Endodermal cell (in vitro differentiated cells): ENCODE results near the gene ZMIZ1. TPM values are rescaled to one million over a fixed set of nuclear protein-coding genes. Genes with fewer than 3 reads are reported as not detected.

ENCODE experiments used
- DNase-seq: peaks from one replicate; pipeline ENCODE4 v3.0.0-alpha.2; 2017
- H3K27ac ChIP-seq: 2 replicates; pipeline ENCODE4 v1.5.1; 2013; ENCODE audit warnings: mild to moderate bottlenecking, low read depth, low read length, moderate library complexity
- H3K27me3 ChIP-seq: 2 replicates; pipeline ENCODE4 v1.6.1; 2013; ENCODE audit warnings: mild to moderate bottlenecking, low read length, moderate library complexity; ENCODE audit not compliant: insufficient read depth, control insufficient read depth, poor library complexity, severe bottlenecking
- H3K36me3 ChIP-seq: 2 replicates; pipeline ENCODE4 v1.7.0; 2013; ENCODE audit warnings: mild to moderate bottlenecking, low read length, moderate library complexity; ENCODE audit not compliant: control insufficient read depth, insufficient read depth
- H3K4me1 ChIP-seq: one replicate; pipeline ENCODE4 v1.7.0; 2013; ENCODE audit warnings: low read length; ENCODE audit not compliant: control insufficient read depth, insufficient read depth
- H3K4me3 ChIP-seq: 2 replicates; pipeline ENCODE4 v1.5.1; 2013; ENCODE audit warnings: mild to moderate bottlenecking, low read length, moderate library complexity
- H3K9ac ChIP-seq: 2 replicates; pipeline ENCODE4 v1.6.1; 2013; ENCODE audit warnings: mild to moderate bottlenecking, low read length, moderate library complexity; ENCODE audit not compliant: poor library complexity, severe bottlenecking; ENCODE audit errors: extremely low read depth
- H3K9me3 ChIP-seq: 2 replicates; pipeline ENCODE4 v1.6.1; 2013; ENCODE audit warnings: mild to moderate bottlenecking, low read length, moderate library complexity; ENCODE audit not compliant: control insufficient read depth
- H3K27ac Mint-ChIP-seq: 2 replicates; pipeline ENCODE4 v1.8.0; 2020; ENCODE audit warnings: mixed read lengths
- H3K27me3 Mint-ChIP-seq: 2 replicates; pipeline ENCODE4 v1.8.0; 2021; ENCODE audit warnings: mild to moderate bottlenecking, mixed read lengths; ENCODE audit not compliant: insufficient read depth
- H3K36me3 Mint-ChIP-seq: 2 replicates; pipeline ENCODE4 v1.8.0; 2020; ENCODE audit warnings: low read depth, mixed read lengths
- H3K4me1 Mint-ChIP-seq: 2 replicates; pipeline ENCODE4 v1.8.0; 2020; ENCODE audit warnings: mixed read lengths
- H3K4me3 Mint-ChIP-seq: 2 replicates; pipeline ENCODE4 v1.8.0; 2020; ENCODE audit warnings: mild to moderate bottlenecking, moderate library complexity, mixed read lengths
- H3K9me3 Mint-ChIP-seq: 2 replicates; pipeline ENCODE4 v1.8.0; 2020; ENCODE audit warnings: mild to moderate bottlenecking, mixed read lengths
- WGBS, 2 experiments: methylation state at CpG; one replicate each; pipeline versions ENCODE4 v1.1.5 to v1.1.7; 2013; ENCODE audit warnings: missing lambda C conversion rate in 2 of 2, mixed read lengths in 1 of 2; ENCODE audit not compliant: insufficient coverage in 1 of 2, insufficient read length in 1 of 2; 5-methylcytosine and 5-hydroxymethylcytosine counted together
- total RNA-seq, 2 donors: library from RNA; stranded (reverse); fragmentation: NEBNext Ultra II Directional in 1 of 2; extraction: Animal tissue kit (Norgen Biotek cat#: 25700) in 1 of 2; gene quantifications; 2 replicates in 1 of 2; 3 replicates in 1 of 2; pipeline ENCODE4 v1.2.1, GENCODE V29; 2021
- TF ChIP-seq, protein P1 (sequence below): fragments of 200-600 bp; sonication (generic); conservative IDR thresholded peaks from 2 replicates; pipeline ENCODE4 v1.5.0; 2021; ENCODE audit warnings: antibody characterized with exemption, mild to moderate bottlenecking

Gene ZMIZ1
- total RNA-seq, 2 donors from 2014 or later: 65.3 to 67.5 TPM

DNA sequence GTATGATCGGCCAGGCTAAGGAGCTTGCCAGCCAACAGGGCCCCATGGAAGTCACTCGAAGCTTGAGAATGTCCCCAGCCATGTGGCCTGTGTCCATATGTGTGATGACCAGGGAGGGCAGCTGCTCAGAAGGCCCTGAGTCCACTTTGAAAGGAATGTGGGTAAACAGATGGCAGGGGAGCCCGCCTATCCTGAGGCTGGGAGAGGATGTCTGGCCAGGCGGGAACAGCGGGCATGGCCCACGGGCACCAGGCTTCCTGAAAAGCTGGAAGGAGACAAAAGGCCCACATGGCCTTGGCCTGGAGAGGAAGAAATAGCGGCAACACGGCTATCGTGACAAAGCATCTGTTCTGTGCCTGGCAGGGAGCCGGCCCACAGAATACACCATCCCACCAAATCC, 140.6 kb downstream of the ZMIZ1 start:
- no peak overlapping the region for H3K4me3 ChIP-seq
- H3K9me3 ChIP-seq: no peaks in the 10 kb centered on the region
- WGBS, 2 experiments: 81 to 84% methylated on average over 6 to 10 of the region's 10 CpGs
- no peaks in the 10 kb centered on the region for H3K27me3 ChIP-seq
- peaks cover 56% of the 10 kb centered on the region for H3K36me3 Mint-ChIP-seq
- H3K4me1 Mint-ChIP-seq: no peaks in the 10 kb centered on the region
- H3K27ac ChIP-seq: no peak overlapping the region
- no peaks in the 10 kb centered on the region for H3K9me3 Mint-ChIP-seq
- H3K9ac ChIP-seq: no peak overlapping the region
- DNase-seq: no peak
- no peaks in the 10 kb centered on the region for H3K27me3 Mint-ChIP-seq
- H3K4me3 Mint-ChIP-seq: no peak overlapping the region
- H3K36me3 ChIP-seq: peaks cover 57% of the 10 kb centered on the region
- no peak overlapping the region for H3K27ac Mint-ChIP-seq
- TF ChIP-seq, protein P1, sequence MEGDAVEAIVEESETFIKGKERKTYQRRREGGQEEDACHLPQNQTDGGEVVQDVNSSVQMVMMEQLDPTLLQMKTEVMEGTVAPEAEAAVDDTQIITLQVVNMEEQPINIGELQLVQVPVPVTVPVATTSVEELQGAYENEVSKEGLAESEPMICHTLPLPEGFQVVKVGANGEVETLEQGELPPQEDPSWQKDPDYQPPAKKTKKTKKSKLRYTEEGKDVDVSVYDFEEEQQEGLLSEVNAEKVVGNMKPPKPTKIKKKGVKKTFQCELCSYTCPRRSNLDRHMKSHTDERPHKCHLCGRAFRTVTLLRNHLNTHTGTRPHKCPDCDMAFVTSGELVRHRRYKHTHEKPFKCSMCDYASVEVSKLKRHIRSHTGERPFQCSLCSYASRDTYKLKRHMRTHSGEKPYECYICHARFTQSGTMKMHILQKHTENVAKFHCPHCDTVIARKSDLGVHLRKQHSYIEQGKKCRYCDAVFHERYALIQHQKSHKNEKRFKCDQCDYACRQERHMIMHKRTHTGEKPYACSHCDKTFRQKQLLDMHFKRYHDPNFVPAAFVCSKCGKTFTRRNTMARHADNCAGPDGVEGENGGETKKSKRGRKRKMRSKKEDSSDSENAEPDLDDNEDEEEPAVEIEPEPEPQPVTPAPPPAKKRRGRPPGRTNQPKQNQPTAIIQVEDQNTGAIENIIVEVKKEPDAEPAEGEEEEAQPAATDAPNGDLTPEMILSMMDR: no peak
- no peaks in the 10 kb centered on the region for H3K4me1 ChIP-seq

DNA sequence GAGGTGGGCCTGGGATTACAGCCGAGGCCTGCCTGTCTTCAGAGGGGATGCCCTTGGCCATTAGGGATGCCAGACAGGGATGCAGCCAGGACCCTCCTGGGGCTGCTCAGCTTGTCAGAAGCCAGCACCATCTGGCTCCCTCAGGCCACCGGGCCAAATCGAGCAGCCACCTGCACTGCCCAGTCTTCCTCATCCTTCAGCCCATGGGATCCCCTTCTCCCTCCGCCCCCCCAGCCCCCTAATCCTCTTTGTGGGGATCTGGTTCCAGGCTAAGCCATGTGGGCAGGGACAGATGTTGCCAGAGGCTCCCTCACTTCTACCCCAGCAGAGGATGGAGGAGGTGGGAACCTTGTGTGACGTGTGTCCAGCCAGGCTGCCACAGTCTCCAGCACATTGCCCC, 141.1 kb downstream of the ZMIZ1 start:
- no peaks in the 10 kb centered on the region for H3K27me3 Mint-ChIP-seq
- TF ChIP-seq, protein P1: no peak
- peak overlapping the region; percentile 44 for H3K27ac ChIP-seq
- H3K4me1 Mint-ChIP-seq: no peaks in the 10 kb centered on the region
- no peaks in the 10 kb centered on the region for H3K9me3 Mint-ChIP-seq
- H3K27ac Mint-ChIP-seq: no peak overlapping the region
- H3K9me3 ChIP-seq: no peaks in the 10 kb centered on the region
- peaks cover 55% of the 10 kb centered on the region for H3K36me3 Mint-ChIP-seq
- no peaks in the 10 kb centered on the region for H3K27me3 ChIP-seq
- H3K36me3 ChIP-seq: peaks cover 55% of the 10 kb centered on the region
- H3K4me3 Mint-ChIP-seq: no peak overlapping the region
- no peak for DNase-seq
- H3K9ac ChIP-seq: no peak overlapping the region
- H3K4me3 ChIP-seq: no peak overlapping the region
- no peaks in the 10 kb centered on the region for H3K4me1 ChIP-seq
- 89 to 95% methylated on average over 3 to 5 of the region's 5 CpGs for WGBS, 2 experiments

DNA sequence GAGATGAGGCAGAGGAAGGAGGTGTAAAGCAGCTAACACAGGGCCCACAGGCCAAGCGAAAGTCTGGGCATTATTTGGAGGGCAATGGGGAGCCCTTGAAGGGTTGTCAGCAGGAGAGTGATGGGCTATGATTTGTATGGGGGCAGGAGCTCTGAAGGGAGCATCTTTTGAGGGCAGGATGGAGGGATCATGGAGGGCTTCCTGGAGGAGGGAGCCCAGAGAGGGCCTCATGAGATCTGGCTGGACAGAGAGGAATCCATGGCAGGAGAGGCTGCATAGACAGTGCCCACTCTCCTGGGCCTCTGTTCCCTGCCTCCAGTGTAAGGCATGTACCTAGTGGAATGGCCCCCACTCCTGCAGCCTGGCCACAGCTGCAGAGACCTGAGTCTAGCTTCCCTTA, 141.9 kb downstream of the ZMIZ1 start:
- TF ChIP-seq, protein P1: no peak
- Mint-ChIP-seq H3K36me3 (peaks cover 55% of the 10 kb centered on the region), H3K9me3 (no peaks in the 10 kb centered on the region), H3K4me1 (no peaks in the 10 kb centered on the region), H3K27me3 (no peaks in the 10 kb centered on the region), H3K27ac (peak overlapping the region; percentile 64), H3K4me3 (no peak overlapping the region)
- 0% methylated on average over 1 of the region's 1 CpG for WGBS, 2 experiments
- Histone ChIP-seq H3K27me3 (no peaks in the 10 kb centered on the region), H3K4me1 (no peaks in the 10 kb centered on the region), H3K36me3 (peaks cover 54% of the 10 kb centered on the region), H3K9me3 (no peaks in the 10 kb centered on the region), H3K4me3 (no peak overlapping the region), H3K27ac (no peak overlapping the region), H3K9ac (no peak overlapping the region)
- no peak for DNase-seq
